RPMI8226 (cell line): ENCODE results near the gene CARS2.

Experiments
- DNase-seq: peaks from one replicate; pipeline ENCODE4 v3.0.0-alpha.2; 2015

CARS2 gene

GRCh38 chr13:110651271-110651670, 54.6 kb downstream of the CARS2 start:
- DNase-seq: no peak

- no peak for DNase-seq
These were observed 55.5 kb downstream of the CARS2 start for GRCh38 chr13:110650436-110650835.

- no peak for DNase-seq
These were observed 56.4 kb downstream of the CARS2 start for GRCh38 chr13:110649551-110649950.

GRCh38 chr13:110648848-110649421, 57.0 kb downstream of the CARS2 start:
- no peak for DNase-seq

- DNase-seq: no peak
These were observed 57.6 kb downstream of the CARS2 start for GRCh38 chr13:110648146-110648819.

GRCh38 chr13:110647365-110647737, 58.6 kb downstream of the CARS2 start:
- no peak for DNase-seq

- DNase-seq: no peak
These were observed 59.2 kb downstream of the CARS2 start for GRCh38 chr13:110646442-110647364.

- DNase-seq: no peak
These were observed 60.2 kb downstream of the CARS2 start for GRCh38 chr13:110645750-110646149.

GRCh38 chr13:110644892-110645521, 60.9 kb downstream of the CARS2 start:
- DNase-seq: peak; percentile 11

- DNase-seq: no peak
These were observed 62.0 kb downstream of the CARS2 start for GRCh38 chr13:110643768-110644421.

- DNase-seq: no peak
These were observed 62.6 kb downstream of the CARS2 start for GRCh38 chr13:110643324-110643723.

GRCh38 chr13:110642291-110642981, 63.5 kb downstream of the CARS2 start:
- DNase-seq: no peak

GRCh38 chr13:110641055-110642015, 64.6 kb downstream of the CARS2 start:
- no peak for DNase-seq

- DNase-seq: no peak
These were observed 65.3 kb downstream of the CARS2 start for GRCh38 chr13:110640591-110641029.

GRCh38 chr13:110639935-110640334, 66.0 kb downstream of the CARS2 start:
- DNase-seq: no peak

GRCh38 chr13:110638814-110639806, 66.8 kb downstream of the CARS2 start:
- no peak for DNase-seq

- DNase-seq: no peak
These were observed 67.7 kb downstream of the CARS2 start for GRCh38 chr13:110638257-110638656.

- DNase-seq: peak; percentile 16
These were observed 68.2 kb downstream of the CARS2 start for GRCh38 chr13:110637747-110638146.

- DNase-seq: no peak
These were observed 68.6 kb downstream of the CARS2 start for GRCh38 chr13:110637275-110637674.
